ENCODE measurements around the gene RTN1. TPM values are rescaled to one million over a fixed set of nuclear protein-coding genes. Genes with fewer than 3 reads are reported as not detected.

Gene RTN1
- total RNA-seq, 4 donors from 2014 or later: 3.0 to 7.5 (median 3.9) TPM

- H3K36me3 ChIP-seq: no peaks in the 10 kb centered on the region
- no peaks in the 10 kb centered on the region for H3K4me1 ChIP-seq
- H3K4me3 ChIP-seq: no peak overlapping the region
- H3K9me3 ChIP-seq: peaks cover 10% of the 10 kb centered on the region
- DNase-seq (ENCODE audit: low spot score in 2 of 2): no peak
- no peaks in the 10 kb centered on the region for H3K27me3 ChIP-seq
- no peak for TF ChIP-seq CTCF (IDR thresholded peaks at IDR 0.05)
- no peak for TF ChIP-seq POLR2A (IDR thresholded peaks at IDR 0.05)
- no peak for TF ChIP-seq EP300 (IDR thresholded peaks at IDR 0.05)
- TF ChIP-seq POLR2AphosphoS5 (IDR thresholded peaks at IDR 0.05): no peak
- H3K27ac ChIP-seq: no peak overlapping the region
Observed at GRCh38 chr14:59687663-59688062, 182.9 kb downstream of the RTN1 start.

- Histone ChIP-seq H3K4me3 (no peak overlapping the region), H3K27ac (no peak overlapping the region), H3K36me3 (no peaks in the 10 kb centered on the region), H3K4me1 (no peaks in the 10 kb centered on the region), H3K9me3 (no peaks in the 10 kb centered on the region), H3K27me3 (no peaks in the 10 kb centered on the region)
- no peak for DNase-seq (ENCODE audit: low spot score in 2 of 2)
- TF ChIP-seq CTCF (IDR thresholded peaks at IDR 0.05): no peak
- no peak for TF ChIP-seq EP300 (IDR thresholded peaks at IDR 0.05)
- no peak for TF ChIP-seq POLR2A (IDR thresholded peaks at IDR 0.05)
- TF ChIP-seq POLR2AphosphoS5 (IDR thresholded peaks at IDR 0.05): no peak
Observed at GRCh38 chr14:59679872-59680271, 190.7 kb downstream of the RTN1 start.

GRCh38 chr14:59678352-59678751 is 192.2 kb downstream of the RTN1 start:
- Histone ChIP-seq H3K4me1 (no peaks in the 10 kb centered on the region), H3K27me3 (no peaks in the 10 kb centered on the region), H3K4me3 (no peak overlapping the region), H3K9me3 (no peaks in the 10 kb centered on the region), H3K36me3 (no peaks in the 10 kb centered on the region), H3K27ac (no peak overlapping the region)
- DNase-seq (ENCODE audit: low spot score in 2 of 2): no peak
- TF ChIP-seq CTCF (IDR thresholded peaks at IDR 0.05): no peak
- no peak for TF ChIP-seq EP300 (IDR thresholded peaks at IDR 0.05)
- no peak for TF ChIP-seq POLR2A (IDR thresholded peaks at IDR 0.05)
- no peak for TF ChIP-seq POLR2AphosphoS5 (IDR thresholded peaks at IDR 0.05)
- 93% methylated on average over 2 of the region's 2 CpGs for WGBS

GRCh38 chr14:59677771-59678231 is 192.8 kb downstream of the RTN1 start:
- 68% methylated on average over 3 of the region's 3 CpGs for WGBS
- DNase-seq (ENCODE audit: low spot score in 2 of 2): no peak
- Histone ChIP-seq H3K4me1 (no peaks in the 10 kb centered on the region), H3K9me3 (no peaks in the 10 kb centered on the region), H3K4me3 (no peak overlapping the region), H3K27me3 (no peaks in the 10 kb centered on the region), H3K36me3 (no peaks in the 10 kb centered on the region), H3K27ac (no peak overlapping the region)
- no peak for TF ChIP-seq CTCF (IDR thresholded peaks at IDR 0.05)
- no peak for TF ChIP-seq POLR2A (IDR thresholded peaks at IDR 0.05)
- TF ChIP-seq EP300 (IDR thresholded peaks at IDR 0.05): no peak
- no peak for TF ChIP-seq POLR2AphosphoS5 (IDR thresholded peaks at IDR 0.05)

GRCh38 chr14:59675394-59675793 is 195.2 kb downstream of the RTN1 start:
- 86% methylated on average over 1 of the region's 1 CpG for WGBS
- Histone ChIP-seq H3K27ac (no peak overlapping the region), H3K4me1 (no peaks in the 10 kb centered on the region), H3K4me3 (no peak overlapping the region), H3K27me3 (no peaks in the 10 kb centered on the region), H3K36me3 (no peaks in the 10 kb centered on the region), H3K9me3 (no peaks in the 10 kb centered on the region)
- no peak for DNase-seq (ENCODE audit: low spot score in 2 of 2)
- TF ChIP-seq CTCF (IDR thresholded peaks at IDR 0.05) (no peak), POLR2A (IDR thresholded peaks at IDR 0.05) (no peak), POLR2AphosphoS5 (IDR thresholded peaks at IDR 0.05) (no peak), EP300 (IDR thresholded peaks at IDR 0.05) (no peak)

Data from suprapubic skin (tissue), 4 donors.